ENCODE measurements around the gene C1orf141.
"Not testable (repeated sequence)": the region's sequence is repeated elsewhere in the genome, so short reads cannot be mapped to it uniquely, and the experiment has no call there.

C1orf141 gene

DNA sequence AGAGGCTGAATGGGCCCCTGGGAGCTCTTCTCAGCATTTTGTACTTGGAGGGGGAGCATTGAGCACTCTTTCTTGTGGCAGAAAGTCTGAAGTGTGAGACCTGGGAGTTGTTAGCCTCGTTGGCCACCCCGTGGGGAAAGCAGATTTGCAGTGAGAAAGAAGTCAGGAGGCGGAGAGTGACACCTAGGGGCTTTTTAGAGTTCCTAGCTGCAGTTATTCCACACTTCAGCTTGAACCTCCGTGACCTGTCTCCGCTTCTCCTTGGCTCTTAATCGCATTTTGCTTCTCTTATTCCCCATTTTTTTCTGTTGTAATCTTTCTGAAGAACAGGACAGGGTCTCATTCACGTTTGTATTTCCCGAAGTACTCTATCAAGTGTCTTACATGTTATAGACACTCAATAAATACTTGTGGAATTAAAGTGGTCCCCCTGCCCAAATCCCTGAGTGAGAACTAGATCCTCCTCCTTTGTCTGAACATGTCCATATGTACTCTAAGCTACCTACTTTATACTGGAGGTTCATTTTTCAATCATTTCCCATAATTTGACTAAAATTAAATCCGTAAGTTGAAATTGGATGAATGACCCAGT is 14.5 kb upstream of the C1orf141 start:
- Histone ChIP-seq H3K36me3 (ENCODE audit: control insufficient read depth, insufficient read depth, low read length) (no peaks in the 10 kb centered on the region), H3K4me3 (replicated peaks; ENCODE audit: low read depth, low read length) (no peak overlapping the region), H3K27me3 (replicated peaks; ENCODE audit: control insufficient read depth, insufficient read depth, low read length) (no peaks in the 10 kb centered on the region)
- TF ChIP-seq, protein P1, sequence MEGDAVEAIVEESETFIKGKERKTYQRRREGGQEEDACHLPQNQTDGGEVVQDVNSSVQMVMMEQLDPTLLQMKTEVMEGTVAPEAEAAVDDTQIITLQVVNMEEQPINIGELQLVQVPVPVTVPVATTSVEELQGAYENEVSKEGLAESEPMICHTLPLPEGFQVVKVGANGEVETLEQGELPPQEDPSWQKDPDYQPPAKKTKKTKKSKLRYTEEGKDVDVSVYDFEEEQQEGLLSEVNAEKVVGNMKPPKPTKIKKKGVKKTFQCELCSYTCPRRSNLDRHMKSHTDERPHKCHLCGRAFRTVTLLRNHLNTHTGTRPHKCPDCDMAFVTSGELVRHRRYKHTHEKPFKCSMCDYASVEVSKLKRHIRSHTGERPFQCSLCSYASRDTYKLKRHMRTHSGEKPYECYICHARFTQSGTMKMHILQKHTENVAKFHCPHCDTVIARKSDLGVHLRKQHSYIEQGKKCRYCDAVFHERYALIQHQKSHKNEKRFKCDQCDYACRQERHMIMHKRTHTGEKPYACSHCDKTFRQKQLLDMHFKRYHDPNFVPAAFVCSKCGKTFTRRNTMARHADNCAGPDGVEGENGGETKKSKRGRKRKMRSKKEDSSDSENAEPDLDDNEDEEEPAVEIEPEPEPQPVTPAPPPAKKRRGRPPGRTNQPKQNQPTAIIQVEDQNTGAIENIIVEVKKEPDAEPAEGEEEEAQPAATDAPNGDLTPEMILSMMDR (IDR thresholded peaks at IDR 0.05; ENCODE audit: insufficient read depth, low read length, poor library complexity, severe bottlenecking), result peak; percentile 74
- peak; percentile 23 for DNase-seq (ENCODE audit: extremely low read depth, insufficient read length)

DNA sequence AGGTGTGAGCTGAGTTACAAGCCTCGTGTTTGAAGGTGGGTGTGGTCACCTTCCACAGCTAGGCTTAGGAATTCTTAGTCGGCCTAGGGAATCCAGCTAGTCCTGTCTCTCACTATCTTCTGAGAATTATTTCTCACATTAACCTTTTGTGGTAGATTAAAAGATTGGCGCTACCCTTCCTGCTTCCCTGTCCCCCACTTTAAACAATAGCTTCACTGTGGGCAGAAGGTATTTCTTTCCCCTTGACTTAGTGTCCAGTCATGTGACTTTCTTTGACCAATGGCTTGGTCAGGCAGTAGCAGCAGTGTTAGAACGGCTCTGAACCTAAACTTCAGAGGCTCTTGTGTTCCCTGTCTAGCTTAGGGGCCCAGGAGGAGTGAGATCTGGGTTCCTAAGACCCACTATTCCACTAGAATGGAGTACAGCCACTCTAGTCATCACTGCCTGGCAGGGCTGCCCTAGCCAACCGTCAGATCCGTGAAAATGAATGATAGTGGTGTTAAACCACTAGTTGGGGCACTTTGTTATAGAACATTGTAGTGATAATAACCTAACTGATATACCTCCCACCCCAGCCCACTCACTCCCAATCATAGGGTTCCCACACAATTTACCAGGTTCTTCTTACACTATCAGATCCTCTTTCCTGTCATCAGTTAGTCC is 13.9 kb upstream of the C1orf141 start:
- Histone ChIP-seq H3K27me3 (replicated peaks; ENCODE audit: control insufficient read depth, insufficient read depth, low read length) (no peaks in the 10 kb centered on the region), H3K36me3 (ENCODE audit: control insufficient read depth, insufficient read depth, low read length) (no peaks in the 10 kb centered on the region), H3K4me3 (replicated peaks; ENCODE audit: low read depth, low read length) (no peak overlapping the region)
- TF ChIP-seq, protein P1 (IDR thresholded peaks at IDR 0.05; ENCODE audit: insufficient read depth, low read length, poor library complexity, severe bottlenecking), result no peak
- no peak for DNase-seq (ENCODE audit: extremely low read depth, insufficient read length)

DNA sequence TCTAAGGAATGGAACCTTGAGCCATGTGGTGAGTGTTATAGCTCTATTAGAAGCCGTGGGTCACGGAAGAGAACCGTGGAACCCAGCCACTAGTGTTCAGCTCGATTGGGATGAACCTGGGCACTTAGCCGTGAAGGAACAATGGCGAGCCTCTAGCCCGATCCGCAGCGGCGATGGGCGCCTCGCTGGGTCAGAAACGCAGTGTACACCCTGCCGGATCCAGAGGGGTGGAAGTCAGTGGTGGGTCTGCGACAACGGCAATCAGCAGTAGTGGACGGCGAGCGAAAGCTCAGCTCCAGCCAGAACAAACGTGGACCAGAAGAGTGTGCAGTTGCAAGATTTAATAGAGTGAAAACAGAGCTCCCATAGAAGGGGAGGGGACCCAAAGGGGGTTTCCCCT is 13.2 kb upstream of the C1orf141 start:
- H3K4me3 ChIP-seq (replicated peaks; ENCODE audit: low read depth, low read length); H3K27me3 ChIP-seq (replicated peaks; ENCODE audit: control insufficient read depth, insufficient read depth, low read length); DNase-seq (ENCODE audit: extremely low read depth, insufficient read length); H3K36me3 ChIP-seq (ENCODE audit: control insufficient read depth, insufficient read depth, low read length): not testable (repeated sequence)

DNA sequence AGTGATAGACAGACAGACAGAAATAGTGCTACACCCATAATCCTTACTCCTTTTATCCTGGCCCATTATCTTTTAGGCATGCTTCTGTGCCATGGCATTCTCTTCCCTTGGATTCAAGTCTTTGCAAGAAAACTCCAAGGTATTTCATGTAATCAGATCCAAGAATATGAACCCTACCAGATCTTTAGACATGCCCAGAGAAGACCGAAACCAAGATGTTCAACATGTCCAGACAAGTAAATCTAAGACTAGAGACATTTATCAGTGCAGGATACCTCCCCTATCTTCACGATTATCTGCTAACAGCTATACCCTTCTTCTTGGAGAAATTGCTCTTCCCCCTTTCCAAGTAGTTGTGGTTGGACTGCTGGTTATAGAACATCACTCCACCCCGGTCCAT is 11.8 kb upstream of the C1orf141 start:
- no peak overlapping the region for H3K4me3 ChIP-seq (replicated peaks; ENCODE audit: low read depth, low read length)
- TF ChIP-seq, protein P1 (IDR thresholded peaks at IDR 0.05; ENCODE audit: insufficient read depth, low read length, poor library complexity, severe bottlenecking), result no peak
- no peaks in the 10 kb centered on the region for H3K27me3 ChIP-seq (replicated peaks; ENCODE audit: control insufficient read depth, insufficient read depth, low read length)
- no peaks in the 10 kb centered on the region for H3K36me3 ChIP-seq (ENCODE audit: control insufficient read depth, insufficient read depth, low read length)
- no peak for DNase-seq (ENCODE audit: extremely low read depth, insufficient read length)

DNA sequence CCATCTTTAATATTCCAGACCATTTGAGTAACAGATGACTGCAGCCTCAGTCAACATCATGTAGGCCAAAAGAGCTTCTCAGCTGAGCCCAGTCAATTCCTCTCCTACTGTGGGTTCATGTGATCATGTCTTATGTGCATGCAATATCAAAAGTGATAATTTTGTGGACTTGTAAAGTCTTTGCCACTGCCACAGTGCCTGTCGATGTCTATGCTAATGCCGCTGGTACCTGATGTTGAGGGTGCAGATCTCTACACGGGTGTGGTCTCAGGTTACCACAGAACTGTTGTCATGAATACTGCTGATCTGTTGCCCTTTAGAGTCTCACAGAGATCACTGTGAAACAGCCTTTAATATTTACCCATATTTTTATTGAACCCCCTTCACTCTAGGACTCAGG is 11.3 kb upstream of the C1orf141 start:
- TF ChIP-seq, protein P1 (IDR thresholded peaks at IDR 0.05; ENCODE audit: insufficient read depth, low read length, poor library complexity, severe bottlenecking), result no peak
- no peak for DNase-seq (ENCODE audit: extremely low read depth, insufficient read length)
- no peaks in the 10 kb centered on the region for H3K27me3 ChIP-seq (replicated peaks; ENCODE audit: control insufficient read depth, insufficient read depth, low read length)
- H3K36me3 ChIP-seq (ENCODE audit: control insufficient read depth, insufficient read depth, low read length), result no peaks in the 10 kb centered on the region
- no peak overlapping the region for H3K4me3 ChIP-seq (replicated peaks; ENCODE audit: low read depth, low read length)

DNA sequence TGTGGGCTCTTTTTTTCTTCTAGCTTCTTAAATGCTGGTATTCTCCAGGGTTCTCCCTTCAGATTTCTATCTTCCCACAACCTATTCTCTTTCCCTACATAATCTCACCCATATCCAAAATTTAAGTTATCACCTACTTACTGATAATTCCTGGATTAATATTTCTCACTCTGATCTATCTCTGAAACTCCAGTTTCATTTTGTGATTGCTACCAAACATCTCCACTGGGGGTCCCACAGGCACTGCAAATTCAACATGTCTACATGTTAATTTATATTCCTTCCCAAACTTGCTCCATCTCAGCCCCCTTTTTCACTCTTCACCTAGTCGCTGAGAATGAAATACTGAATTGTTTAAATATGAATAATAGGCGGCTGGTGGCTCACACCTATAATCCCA is 9.9 kb upstream of the C1orf141 start:
- Histone ChIP-seq H3K27me3 (replicated peaks; ENCODE audit: control insufficient read depth, insufficient read depth, low read length) (no peaks in the 10 kb centered on the region), H3K36me3 (ENCODE audit: control insufficient read depth, insufficient read depth, low read length) (no peaks in the 10 kb centered on the region), H3K4me3 (replicated peaks; ENCODE audit: low read depth, low read length) (no peak overlapping the region)
- DNase-seq (ENCODE audit: extremely low read depth, insufficient read length), result no peak
- TF ChIP-seq, protein P1 (IDR thresholded peaks at IDR 0.05; ENCODE audit: insufficient read depth, low read length, poor library complexity, severe bottlenecking), result peak; percentile 47

Data from GM06990 (cell line).